ENCODE measurements around the gene RBM33. TPM values are rescaled to one million over a fixed set of nuclear protein-coding genes. Genes with fewer than 3 reads are reported as not detected.

The RBM33 gene
- polyA plus RNA-seq, 4 donors = 26.5 to 37.6 (median 31.6) TPM

DNA sequence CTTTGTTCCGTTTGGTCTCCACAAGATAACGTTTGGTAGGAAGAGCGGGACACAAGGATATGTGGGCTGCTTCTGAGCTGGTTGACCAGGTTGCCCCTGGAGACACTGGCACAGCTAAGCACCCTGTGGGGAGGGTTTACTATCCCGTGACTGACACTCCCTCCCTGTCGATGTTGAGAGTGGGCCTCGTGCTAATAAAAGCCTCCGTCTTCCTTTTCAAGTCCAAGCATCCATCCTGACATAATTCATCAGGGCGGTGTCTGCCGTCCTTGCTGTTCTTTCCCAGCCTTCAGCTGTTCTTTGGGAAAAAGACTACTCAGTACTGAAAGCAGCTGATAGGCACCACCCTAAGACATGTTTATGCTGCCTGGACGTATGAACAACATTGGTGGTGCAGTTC is 118.2 kb downstream of the RBM33 start:
- DNase-seq (ENCODE audit: low read depth in 4 of 4, low spot score in 3 of 4) = no peak

GRCh38 chr7:155763122-155763521 is 118.7 kb downstream of the RBM33 start:
- no peak for DNase-seq (ENCODE audit: low read depth in 4 of 4, low spot score in 3 of 4)

- DNase-seq (ENCODE audit: low read depth in 4 of 4, low spot score in 3 of 4) = no peak
Observed at GRCh38 chr7:155763691-155764437, 119.4 kb downstream of the RBM33 start.

DNA sequence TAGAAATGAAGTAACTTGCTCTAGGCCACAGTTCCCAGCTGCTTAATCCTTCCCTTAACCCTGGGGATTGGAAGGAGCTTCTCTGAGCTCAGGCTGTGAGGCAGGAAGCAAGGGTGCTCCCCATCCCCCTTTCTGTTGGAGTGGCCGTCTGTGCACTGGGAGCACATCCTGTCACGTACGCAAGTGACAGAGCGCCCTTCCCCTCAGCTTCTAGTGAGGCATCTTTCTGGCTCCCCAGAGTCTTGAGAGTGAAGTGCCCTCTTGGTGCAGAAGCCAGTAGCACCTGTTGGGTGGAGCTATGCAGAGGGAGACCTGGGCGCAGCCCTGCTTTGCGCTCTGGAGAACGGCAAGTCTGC is 120.0 kb downstream of the RBM33 start:
- DNase-seq (ENCODE audit: low read depth in 4 of 4, low spot score in 3 of 4) = no peak

GRCh38 chr7:155765458-155765857 is 121.0 kb downstream of the RBM33 start:
- DNase-seq (ENCODE audit: low read depth in 4 of 4, low spot score in 3 of 4) = no peak

GRCh38 chr7:155766386-155766785 is 121.9 kb downstream of the RBM33 start:
- DNase-seq (ENCODE audit: low read depth in 4 of 4, low spot score in 3 of 4) = no peak

DNA sequence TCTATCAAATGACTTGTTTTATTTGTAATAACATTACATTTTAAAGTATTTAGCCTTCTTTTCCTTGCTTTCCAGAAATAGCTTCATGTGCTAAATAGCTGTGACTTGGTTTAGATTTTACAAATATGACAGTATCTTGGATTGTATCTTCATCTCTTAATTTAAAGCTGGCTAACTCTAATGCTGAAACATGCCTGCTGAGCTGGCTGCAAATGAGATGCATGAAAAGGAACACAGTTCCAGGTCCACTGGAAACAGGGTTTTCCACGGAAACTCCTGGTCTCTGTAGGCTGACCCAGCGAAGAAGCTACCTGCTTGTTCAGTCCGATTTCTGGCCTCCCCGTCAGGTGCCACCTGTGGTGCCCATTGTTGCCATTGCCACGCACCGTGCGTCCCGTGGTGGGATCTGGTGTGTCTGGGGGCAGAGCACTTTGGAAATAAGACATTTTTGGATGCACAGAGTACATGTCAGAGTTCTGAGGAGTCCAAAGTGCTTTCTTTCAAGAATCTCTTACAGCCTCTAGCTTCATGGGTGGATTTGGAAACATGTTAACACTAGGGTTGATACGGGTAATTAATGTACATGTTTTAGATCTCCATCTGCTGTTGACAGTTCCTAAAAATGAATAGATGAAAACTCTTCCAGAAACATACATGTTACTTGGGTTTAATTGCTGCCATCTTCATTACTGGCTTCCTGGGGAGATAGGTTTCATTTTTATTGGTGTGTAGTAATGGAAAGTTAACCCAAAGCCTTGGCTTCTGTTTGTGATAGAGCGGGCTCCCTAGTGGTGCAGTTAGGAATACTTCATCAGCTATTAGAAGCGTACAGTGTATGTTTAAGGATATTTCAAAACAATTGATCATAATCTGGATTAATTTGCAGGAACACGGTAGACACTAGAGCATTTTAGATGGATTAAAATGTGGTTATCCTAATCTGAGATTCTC is 122.8 kb downstream of the RBM33 start:
- DNase-seq (ENCODE audit: low read depth in 4 of 4, low spot score in 3 of 4) = no peak

- no peak for DNase-seq (ENCODE audit: low read depth in 4 of 4, low spot score in 3 of 4)
Observed at GRCh38 chr7:155769701-155770100, 125.2 kb downstream of the RBM33 start.

- no peak for DNase-seq (ENCODE audit: low read depth in 4 of 4, low spot score in 3 of 4)
Observed at GRCh38 chr7:155770241-155770640, 125.8 kb downstream of the RBM33 start.

DNA sequence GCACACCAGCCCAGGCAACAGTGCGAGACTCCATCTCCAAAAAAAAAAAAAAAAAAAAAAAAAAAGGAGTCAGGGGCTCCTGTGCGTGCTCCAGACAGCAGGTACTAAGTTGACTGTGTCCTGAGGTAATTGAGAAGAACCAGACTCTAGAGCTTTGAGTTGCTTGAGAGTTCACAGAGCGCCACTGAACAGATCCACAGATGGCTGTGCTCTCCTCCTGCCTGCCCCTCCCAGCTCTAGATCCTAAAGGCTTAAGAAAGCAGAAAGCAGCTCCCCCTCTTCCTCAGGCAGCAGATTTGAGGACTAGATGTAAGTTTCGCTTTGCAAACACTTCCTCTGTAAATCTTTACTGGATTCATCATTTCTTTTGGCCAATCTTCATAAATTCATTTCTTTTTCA is 129.1 kb downstream of the RBM33 start:
- no peak for DNase-seq (ENCODE audit: low read depth in 4 of 4, low spot score in 3 of 4)

GRCh38 chr7:155774947-155775346 is 130.5 kb downstream of the RBM33 start:
- DNase-seq (ENCODE audit: low read depth in 4 of 4, low spot score in 3 of 4) = no peak

DNA sequence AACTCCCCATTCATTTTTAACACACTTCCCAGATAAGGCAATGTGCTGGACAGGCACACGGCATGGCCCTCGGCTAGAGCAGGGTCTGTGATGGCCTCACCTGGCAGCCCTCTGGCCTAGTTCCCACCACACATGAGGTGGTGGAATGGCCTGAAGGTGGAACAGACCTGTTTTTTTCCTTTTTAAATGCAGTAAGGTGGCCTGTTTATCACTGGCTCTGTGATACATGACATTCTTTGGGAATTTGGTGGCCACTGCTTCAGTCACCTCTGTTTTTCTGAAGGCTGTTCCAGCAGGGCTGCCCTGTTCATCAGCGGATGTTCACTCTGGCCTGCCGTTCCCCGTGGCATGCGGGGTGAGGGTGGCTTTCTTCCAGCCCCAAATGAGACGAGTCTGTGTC is 131.2 kb downstream of the RBM33 start:
- DNase-seq (ENCODE audit: low read depth in 4 of 4, low spot score in 3 of 4) = no peak

GRCh38 chr7:155776606-155777005 is 132.1 kb downstream of the RBM33 start:
- no peak for DNase-seq (ENCODE audit: low read depth in 4 of 4, low spot score in 3 of 4)

- no peak for DNase-seq (ENCODE audit: low read depth in 4 of 4, low spot score in 3 of 4)
Observed at GRCh38 chr7:155778349-155778748, 133.9 kb downstream of the RBM33 start.

- no peak for DNase-seq (ENCODE audit: low read depth in 4 of 4, low spot score in 3 of 4)
Observed at GRCh38 chr7:155780884-155781283, 136.4 kb downstream of the RBM33 start.

DNA sequence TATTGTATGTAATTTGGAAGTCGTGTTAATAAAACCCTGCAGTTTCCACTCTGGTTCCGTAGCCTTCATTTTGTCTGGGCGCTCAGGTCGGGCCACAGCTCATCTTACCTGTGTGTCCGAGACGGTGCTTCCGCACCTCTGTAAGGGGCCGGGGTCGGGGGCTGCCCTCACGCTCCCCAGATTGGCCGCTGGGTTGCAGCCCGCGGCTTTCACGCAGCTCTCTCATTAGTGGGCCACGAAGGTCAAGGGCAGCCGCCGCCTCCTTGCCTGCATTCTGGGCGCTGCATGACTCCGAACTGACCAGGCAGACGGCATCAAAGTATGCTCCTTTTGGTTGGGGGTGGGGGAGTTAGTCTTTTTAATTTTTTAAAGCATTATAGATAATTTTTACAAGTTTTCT is 137.0 kb downstream of the RBM33 start:
- no peak for DNase-seq (ENCODE audit: low read depth in 4 of 4, low spot score in 3 of 4)

- DNase-seq (ENCODE audit: low read depth in 4 of 4, low spot score in 3 of 4) = no peak
Observed at GRCh38 chr7:155782466-155782865, 138.0 kb downstream of the RBM33 start.

DNA sequence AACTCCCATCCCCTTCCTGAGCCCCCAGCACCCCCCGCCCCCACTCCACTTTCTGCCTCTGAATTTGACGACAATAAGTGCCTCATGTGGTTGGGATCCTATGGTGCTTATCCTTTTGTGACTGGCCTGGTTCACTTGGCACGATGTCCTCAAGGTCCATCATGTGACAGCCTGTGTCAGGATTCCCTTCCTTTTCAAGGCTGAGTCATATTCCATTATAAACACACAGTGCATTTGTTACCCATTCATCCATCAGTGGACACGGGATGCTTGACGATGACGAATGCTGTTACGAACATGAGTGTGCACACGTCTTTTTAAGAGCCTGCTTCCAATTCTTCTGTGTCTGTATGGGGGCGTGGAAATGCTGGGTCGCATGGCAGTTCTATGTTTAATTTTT is 141.1 kb downstream of the RBM33 start:
- no peak for DNase-seq (ENCODE audit: low read depth in 4 of 4, low spot score in 3 of 4)

DNA sequence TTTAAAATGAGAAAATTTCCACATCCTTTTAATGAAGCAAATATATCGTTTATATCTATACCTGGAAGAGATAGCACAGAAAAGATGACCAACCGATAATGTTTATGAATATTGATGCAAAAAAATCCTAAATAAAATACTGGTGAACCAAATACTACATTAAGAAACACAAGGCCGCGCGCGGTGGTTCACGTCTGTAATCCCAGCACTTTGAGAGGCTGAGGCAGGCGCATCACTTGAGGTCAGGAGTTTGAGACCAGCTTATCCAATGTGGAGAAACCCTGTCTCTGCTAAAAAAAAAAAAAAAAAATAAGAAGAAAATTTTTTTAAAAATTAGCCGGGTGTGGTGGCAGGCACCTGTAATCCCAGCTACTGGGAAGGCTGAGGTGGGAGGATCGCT is 142.0 kb downstream of the RBM33 start:
- no peak for DNase-seq (ENCODE audit: low read depth in 4 of 4, low spot score in 3 of 4)

GRCh38 chr7:155787171-155787851 is 142.8 kb downstream of the RBM33 start:
- no peak for DNase-seq (ENCODE audit: low read depth in 4 of 4, low spot score in 3 of 4)

DNA sequence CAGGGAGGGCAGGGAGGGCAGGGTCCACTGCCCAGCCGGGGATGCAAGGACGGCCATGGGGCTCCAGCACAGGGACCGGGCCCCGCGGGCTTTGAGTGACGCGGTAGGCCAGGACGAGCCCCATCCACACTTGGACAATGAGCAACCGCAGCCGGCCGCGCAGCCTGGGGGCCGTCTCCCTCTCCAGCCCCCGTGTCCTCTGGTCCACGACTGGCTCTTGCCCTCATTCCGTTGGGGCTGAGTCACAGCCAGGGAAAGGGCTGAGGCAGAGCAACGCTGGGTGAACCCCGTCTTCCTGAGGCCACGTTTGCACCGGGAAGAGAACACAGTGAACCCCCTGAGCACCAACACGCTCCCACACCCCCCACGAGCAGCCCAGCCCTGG is 144.1 kb downstream of the RBM33 start:
- DNase-seq (ENCODE audit: low read depth in 4 of 4, low spot score in 3 of 4) = no peak

All from right renal pelvis (tissue), 4 donors.